Measurements from ENCODE around the gene MAGI2.

DNA sequence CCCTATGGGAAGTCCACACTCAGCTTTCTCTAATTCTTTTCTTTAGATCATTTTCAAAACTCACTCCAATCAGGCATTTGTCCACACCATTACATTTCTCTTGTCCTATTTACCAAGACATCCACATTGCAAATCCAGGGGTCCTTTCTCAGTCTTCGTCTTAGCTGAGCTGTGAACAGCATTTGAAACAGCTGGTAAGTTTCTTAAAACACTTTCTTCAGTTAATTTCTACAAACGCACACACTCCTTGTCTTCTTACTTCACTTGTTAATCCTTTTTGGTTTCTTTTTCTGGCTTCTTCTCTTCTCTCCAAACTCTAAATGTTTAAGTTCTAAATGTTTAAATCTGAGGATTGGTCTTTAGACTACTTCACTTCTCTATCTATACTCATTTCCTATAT lies 885.6 kb downstream of the MAGI2 start:
- TF ChIP-seq, protein P1, sequence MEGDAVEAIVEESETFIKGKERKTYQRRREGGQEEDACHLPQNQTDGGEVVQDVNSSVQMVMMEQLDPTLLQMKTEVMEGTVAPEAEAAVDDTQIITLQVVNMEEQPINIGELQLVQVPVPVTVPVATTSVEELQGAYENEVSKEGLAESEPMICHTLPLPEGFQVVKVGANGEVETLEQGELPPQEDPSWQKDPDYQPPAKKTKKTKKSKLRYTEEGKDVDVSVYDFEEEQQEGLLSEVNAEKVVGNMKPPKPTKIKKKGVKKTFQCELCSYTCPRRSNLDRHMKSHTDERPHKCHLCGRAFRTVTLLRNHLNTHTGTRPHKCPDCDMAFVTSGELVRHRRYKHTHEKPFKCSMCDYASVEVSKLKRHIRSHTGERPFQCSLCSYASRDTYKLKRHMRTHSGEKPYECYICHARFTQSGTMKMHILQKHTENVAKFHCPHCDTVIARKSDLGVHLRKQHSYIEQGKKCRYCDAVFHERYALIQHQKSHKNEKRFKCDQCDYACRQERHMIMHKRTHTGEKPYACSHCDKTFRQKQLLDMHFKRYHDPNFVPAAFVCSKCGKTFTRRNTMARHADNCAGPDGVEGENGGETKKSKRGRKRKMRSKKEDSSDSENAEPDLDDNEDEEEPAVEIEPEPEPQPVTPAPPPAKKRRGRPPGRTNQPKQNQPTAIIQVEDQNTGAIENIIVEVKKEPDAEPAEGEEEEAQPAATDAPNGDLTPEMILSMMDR (conservative IDR thresholded peaks at IDR 0.05; ENCODE audit: low read length): no peak
- no peak for TF ChIP-seq EZH2phosphoT487 (IDR thresholded peaks at IDR 0.05; ENCODE audit: borderline replicate concordance, low read depth, low read length)
